C4-2B (cell line): ENCODE measurements around the gene PEPD.

Experiments
- H3K27ac ChIP-seq: fragments of 450-650 bp; 2 replicates; pipeline ENCODE4 v1.5.1; 2017
- ZFX ChIP-seq: fragments of 450-650 bp; IDR thresholded peaks from 2 replicates; pipeline ENCODE4 v1.6.1; 2017
- TF ChIP-seq, protein P1 (sequence below): fragments of 450-650 bp; conservative IDR thresholded peaks from 2 replicates; pipeline ENCODE4 v1.5.1; 2017; ENCODE audit warnings: mild to moderate bottlenecking

PEPD gene

DNA sequence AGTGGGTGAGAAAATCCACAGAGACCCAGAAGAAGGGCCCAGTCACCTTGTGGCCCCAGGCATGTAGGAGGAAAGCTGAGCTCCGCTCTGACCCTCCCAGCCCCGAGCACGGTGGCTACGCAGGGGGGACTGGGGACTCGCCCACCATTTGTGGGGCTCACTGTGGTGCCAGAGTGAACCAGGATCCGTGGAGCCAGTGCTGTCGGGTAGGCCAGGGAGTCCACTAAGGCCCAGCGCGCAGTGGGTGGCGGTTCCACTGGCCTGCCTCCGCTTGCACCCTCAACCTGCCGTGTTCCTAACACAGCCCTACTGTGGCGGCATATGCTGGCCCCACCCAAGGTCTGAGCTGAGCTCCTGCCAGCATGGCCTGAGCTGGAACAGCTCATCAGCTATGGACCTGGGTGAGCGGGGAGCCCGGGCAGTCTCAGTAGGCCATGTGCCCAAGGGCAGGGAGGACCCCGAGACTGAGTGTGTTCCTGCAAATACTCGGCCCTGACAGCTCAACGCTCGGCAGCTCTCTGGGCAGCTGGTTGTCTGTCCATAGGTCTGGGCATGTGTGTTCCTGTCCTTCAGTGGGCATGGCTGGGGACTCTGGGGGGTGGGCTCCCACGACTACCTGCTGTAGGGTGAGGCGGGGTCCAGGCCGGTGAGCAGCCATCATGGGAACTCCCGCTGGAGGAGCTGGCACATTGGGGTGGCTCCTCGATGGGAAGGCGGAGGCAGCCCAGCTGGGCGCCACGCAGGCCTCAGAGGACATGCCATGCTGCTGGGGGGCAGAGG is 111.5 kb downstream of the PEPD start:
- H3K27ac ChIP-seq, result no peak overlapping the region
- TF ChIP-seq, protein P1, sequence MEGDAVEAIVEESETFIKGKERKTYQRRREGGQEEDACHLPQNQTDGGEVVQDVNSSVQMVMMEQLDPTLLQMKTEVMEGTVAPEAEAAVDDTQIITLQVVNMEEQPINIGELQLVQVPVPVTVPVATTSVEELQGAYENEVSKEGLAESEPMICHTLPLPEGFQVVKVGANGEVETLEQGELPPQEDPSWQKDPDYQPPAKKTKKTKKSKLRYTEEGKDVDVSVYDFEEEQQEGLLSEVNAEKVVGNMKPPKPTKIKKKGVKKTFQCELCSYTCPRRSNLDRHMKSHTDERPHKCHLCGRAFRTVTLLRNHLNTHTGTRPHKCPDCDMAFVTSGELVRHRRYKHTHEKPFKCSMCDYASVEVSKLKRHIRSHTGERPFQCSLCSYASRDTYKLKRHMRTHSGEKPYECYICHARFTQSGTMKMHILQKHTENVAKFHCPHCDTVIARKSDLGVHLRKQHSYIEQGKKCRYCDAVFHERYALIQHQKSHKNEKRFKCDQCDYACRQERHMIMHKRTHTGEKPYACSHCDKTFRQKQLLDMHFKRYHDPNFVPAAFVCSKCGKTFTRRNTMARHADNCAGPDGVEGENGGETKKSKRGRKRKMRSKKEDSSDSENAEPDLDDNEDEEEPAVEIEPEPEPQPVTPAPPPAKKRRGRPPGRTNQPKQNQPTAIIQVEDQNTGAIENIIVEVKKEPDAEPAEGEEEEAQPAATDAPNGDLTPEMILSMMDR, result no peak
- no peak for TF ChIP-seq ZFX

DNA sequence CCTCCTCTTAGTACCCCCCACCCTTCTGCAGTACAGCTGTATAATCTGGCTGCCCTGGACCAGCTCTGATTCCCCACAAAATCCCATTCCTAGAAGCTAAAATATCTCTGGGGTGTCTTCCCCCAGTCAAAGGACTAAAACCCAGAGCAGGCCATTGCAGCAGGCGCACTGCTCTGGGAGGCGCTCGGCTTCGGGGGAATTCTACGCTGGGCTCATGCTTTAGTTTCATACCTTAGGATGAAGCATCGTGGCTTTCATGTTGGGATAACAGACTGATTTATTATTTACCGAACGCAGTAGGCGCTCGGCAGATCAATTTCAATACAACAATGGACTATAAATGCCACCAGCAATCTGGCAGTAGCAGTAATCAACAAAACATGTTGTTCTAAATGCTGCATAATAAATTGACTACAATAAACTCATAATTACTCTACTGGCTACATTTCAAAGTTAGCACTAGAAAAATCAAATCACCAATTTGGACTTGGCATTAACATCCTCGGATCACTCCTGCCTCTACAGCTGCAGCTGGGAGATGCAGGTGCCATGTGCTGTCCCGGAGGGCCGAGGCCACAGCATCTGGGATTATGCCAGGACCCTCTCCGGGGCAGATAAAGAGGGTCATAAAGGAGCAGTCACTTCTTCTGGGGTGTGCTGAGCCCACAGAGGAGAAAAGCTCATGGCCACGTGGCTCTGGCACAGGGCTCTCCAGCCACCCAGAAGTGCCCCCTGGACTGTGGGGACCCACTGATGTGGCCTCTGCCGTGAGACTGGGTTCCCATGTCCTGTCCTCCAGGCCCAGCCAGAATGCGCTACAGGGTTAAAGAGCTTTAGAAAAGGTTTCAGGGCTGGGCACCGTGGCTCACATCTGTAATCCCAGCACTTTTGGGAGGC is 112.8 kb downstream of the PEPD start:
- TF ChIP-seq ZFX, result no peak
- TF ChIP-seq, protein P1, result no peak
- H3K27ac ChIP-seq, result no peak overlapping the region

DNA sequence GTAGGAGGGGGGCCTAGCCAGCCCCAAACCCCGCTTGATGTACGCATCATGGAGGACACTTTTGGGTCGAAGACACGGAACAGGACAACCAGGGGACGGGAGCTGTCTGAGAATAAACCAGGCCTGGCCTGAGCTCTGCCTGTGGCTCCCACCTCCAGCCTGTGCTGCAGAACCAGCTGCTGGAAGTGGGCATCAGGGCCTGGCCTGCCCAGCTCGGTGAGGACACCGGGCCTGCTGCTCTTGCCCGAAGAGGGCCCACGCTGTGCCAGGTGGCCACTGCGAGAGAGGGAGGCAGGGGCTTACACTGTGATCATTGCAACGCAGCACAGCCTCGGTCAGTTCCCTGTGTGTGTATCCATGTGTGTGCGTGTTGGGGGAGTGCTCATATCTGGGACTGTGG is 113.5 kb downstream of the PEPD start:
- TF ChIP-seq ZFX, result no peak
- TF ChIP-seq, protein P1, result no peak
- H3K27ac ChIP-seq, result no peak overlapping the region

DNA sequence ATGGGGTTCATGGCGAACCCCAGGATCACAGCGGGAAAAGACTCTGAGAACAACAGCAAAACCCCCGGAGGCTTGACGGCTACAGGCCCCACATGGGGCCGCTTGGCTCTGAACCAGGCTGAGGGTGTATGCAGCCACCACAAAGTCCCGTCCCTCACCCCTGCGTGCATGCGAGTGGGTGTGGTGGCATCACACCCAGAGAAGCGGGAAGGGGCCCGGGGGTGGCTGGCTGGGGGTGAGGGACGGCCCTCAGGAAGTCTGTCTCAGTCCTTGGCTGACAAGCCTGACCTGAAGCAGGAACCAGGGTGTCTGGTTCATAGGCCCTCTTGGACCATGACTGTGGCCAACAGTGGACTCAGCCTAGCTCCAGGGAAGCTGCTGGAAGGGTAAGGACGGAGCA is 113.9 kb downstream of the PEPD start:
- no peak for TF ChIP-seq ZFX
- TF ChIP-seq, protein P1, result no peak

DNA sequence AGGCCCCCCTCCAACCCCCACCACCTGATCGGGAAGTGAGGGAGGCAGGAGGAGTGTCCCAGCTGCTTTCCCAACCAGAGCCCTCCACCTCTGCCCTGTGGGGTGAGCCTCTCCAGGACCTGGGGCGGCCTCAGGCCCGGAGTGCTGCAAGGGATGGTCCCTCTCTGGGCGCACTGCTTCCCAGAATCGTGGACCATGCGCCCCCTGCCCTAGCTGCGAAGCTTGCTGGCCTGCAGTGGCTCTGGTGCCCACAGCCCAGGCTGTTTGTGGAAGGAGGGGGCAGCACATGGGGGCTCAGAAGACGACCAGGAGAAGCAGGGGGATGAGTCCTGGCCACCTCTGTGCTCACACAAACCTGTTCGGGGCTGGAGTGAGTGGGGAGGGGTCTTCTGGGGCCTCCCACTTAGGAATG is 114.4 kb downstream of the PEPD start:
- TF ChIP-seq, protein P1, result peak; percentile 50
- TF ChIP-seq ZFX, result no peak
- H3K27ac ChIP-seq, result no peak overlapping the region

More for the DNA sequence above, 113.9 kb downstream of the PEPD start:
- no peak overlapping the region for H3K27ac ChIP-seq

DNA sequence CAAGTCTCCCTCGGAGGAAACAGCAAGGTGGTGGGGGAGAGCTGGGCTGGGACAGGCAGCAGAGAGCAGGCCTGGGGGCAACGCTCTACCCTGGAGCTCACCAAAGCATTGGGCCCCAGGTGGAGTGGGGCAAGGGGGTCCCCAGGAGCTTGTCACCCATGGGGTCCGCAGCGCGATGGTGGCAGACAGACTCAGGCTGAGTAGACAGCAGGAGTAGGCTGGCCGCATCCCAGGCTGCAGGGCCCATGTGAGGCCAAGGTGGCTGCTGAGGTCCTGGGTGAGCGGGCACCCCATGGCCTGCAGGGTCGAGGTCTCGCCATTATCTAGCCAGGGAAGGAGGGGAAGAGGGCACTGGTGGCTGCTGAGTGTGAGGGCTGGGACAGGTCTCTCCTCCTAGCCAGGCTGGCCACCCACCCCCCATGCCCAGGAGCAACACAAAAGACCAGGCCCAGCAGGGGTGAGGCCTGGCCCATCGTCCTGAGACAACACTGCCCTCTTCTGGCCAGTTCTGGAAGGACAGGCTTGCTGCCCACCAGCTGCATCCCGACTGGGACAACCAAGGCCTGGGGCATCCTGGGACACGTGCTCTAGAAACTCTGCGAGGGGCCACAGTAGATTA is 115.0 kb downstream of the PEPD start:
- no peak for TF ChIP-seq ZFX
- TF ChIP-seq, protein P1, result peak; percentile 92
- H3K27ac ChIP-seq, result peak overlapping the region; percentile 22; the same call in 1 of the 2 replicates
